Heart right ventricle (tissue), 16 donors: ENCODE measurements around the gene DRG2. TPM values are rescaled to one million over a fixed set of nuclear protein-coding genes. Genes with fewer than 3 reads are reported as not detected.

ENCODE experiments used
- ATAC-seq, 8 donors: fragments of 200-7000 bp; cut with Tn5 transposase; one replicate each; pipeline ENCODE4 v1.9.1; 2020; ENCODE audit warnings: mild to moderate bottlenecking in 8 of 8, moderate library complexity in 8 of 8, moderate number of reproducible peaks in 1 of 8
- DNase-seq, 2 donors: peaks; one replicate each; pipeline ENCODE4 v3.0.0-alpha.2; 2020
- H3K27ac ChIP-seq, 10 donors: fragments of 200-600 bp; sonication (generic) in 2 of 10; one replicate each; pipeline versions ENCODE4 v1.5.0 to v1.8.0; 2020 to 2022; ENCODE audit warnings: mild to moderate bottlenecking in 3 of 10
- H3K27me3 ChIP-seq, 7 donors: fragments of 200-600 bp; one replicate each; pipeline ENCODE4 v1.8.0; 2021 to 2022; ENCODE audit warnings: mild to moderate bottlenecking in 2 of 7
- H3K36me3 ChIP-seq, 9 donors: fragments of 200-600 bp; sonication (generic) in 1 of 9; one replicate each; pipeline versions ENCODE4 v1.5.0 to v1.8.0; 2020 to 2022; ENCODE audit warnings: mild to moderate bottlenecking in 2 of 9
- H3K4me1 ChIP-seq, 9 donors: fragments of 200-600 bp; sonication (generic) in 1 of 9; one replicate each; pipeline versions ENCODE4 v1.5.0 to v1.8.0; 2020 to 2022; ENCODE audit warnings: mild to moderate bottlenecking in 4 of 9
- H3K4me3 ChIP-seq, 10 donors: fragments of 200-600 bp; sonication (generic) in 2 of 10; one replicate each; pipeline versions ENCODE4 v1.5.0 to v1.8.0; 2020 to 2022; ENCODE audit warnings: mild to moderate bottlenecking in 7 of 10, moderate library complexity in 2 of 10
- H3K9me3 ChIP-seq, 11 donors: fragments of 200-600 bp in 10 of 11; sonication (generic) in 2 of 11; one replicate each; pipeline versions ENCODE4 v1.5.0 to v1.8.0; 2013 to 2022; ENCODE audit warnings: mild to moderate bottlenecking in 2 of 11, control low read depth in 1 of 11, moderate library complexity in 1 of 11
- WGBS, 2 donors: extraction: QIAGEN DNeasy Blood & Tissue Kit; methylation state at CpG; one replicate each; pipeline ENCODE4 v1.1.7; 2013; ENCODE audit warnings: inconsistent platforms in 1 of 2; 5-methylcytosine and 5-hydroxymethylcytosine counted together
- intact Hi-C, 10 donors: fragments of 100-400 bp; cut with DNase I; formaldehyde crosslinking; loops; one replicate each; pipeline versions ENCODE4 v1.11.1 to v1.14.2; 2022
- polyA plus RNA-seq, 2 donors: library from polyadenylated mRNA; stranded (reverse); fragments of 200-250 nt; gene quantifications; one replicate each; pipeline ENCODE4 v1.2.3, GENCODE V29; 2013
- total RNA-seq, 10 donors: library from RNA; stranded (reverse); fragmentation: NEBNext Ultra II Directional in 3 of 10; extraction: Animal tissue kit (Norgen Biotek cat#: 25700) in 3 of 10; gene quantifications; one replicate each; pipeline versions ENCODE4 v1.2.1 to v1.2.4, GENCODE V29; 2021 to 2023
- TF ChIP-seq, protein P1 (sequence below), 9 donors: fragments of 200-600 bp; sonication (generic) in 2 of 9; IDR thresholded peaks; one replicate each; pipeline versions ENCODE4 v1.5.0 to v1.8.0; 2021 to 2022; ENCODE audit warnings: antibody characterized with exemption in 9 of 9, mild to moderate bottlenecking in 5 of 9, moderate library complexity in 1 of 9
- donor health status: Arrhythmogenic right ventricular cardiomyopathy.
- donor health status: ischemic (EF 13 %, LVEDD 7.1; RV severe dilation, severe dysfunction).
- donor health status: healthy with polysubstance abuse.
- donor health status: DM: no; HTN: yes; CAD: no.
- donor health status: DM: no; HTN: no; CAD: no.
- donor health status: ischemic (EF 25% LVEDD 6.9; RV normal size, moderate dysfunction).
- donor health status: ischemic (EF 25% LVEDD 5.7; RV mildly dilated, moderate dysfunction).
- donor health status: healthy.
- donor health status: DM: yes; HTN: yes; CAD: no.
- donor health status: Ischemic cardiomyopathy.
- donor health status: ischemic (EF 35%, LVEDD 5.7; RV mildly dilated, moderate dysfunction).
- donor health status: nonischemic (EF 11% LVEDD 7.7; RV severe dilation, severe dysfunction).
- donor health status: DM: yes; HTN: yes; CAD: no.
- donor health status: PGD.
- donor health status: ischemic (EF 29% LVEDD 5.4; RV normal size, mild dysfunction).
- donor health status: nonischemic (EF 23%, LVEDD 6.1; RV moderate dilation, normal function).

Gene DRG2
- total and polyA plus RNA-seq, 12 donors = 18.1 to 44.3 (median 21.2) TPM

GRCh38 chr17:18066866-18067265, 20.9 kb upstream of the DRG2 start:
- Histone ChIP-seq H3K4me3 (no peak overlapping the region), H3K27ac (no peak overlapping the region), H3K9me3 (no peaks in the 10 kb centered on the region), H3K4me1 (peaks cover 0 to 6% (median 0%) of the 10 kb centered on the region in 9 donors), H3K27me3 (no peaks in the 10 kb centered on the region), H3K36me3 (peaks cover 0 to 60% (median 16%) of the 10 kb centered on the region in 9 donors)
- no peak for DNase-seq
- WGBS, 2 donors = 96 to 97% methylated on average over 4 of the region's 4 CpGs
- intact Hi-C loops = no loop called here
- peak in 1 of 8 donors; percentile 41 for ATAC-seq
- TF ChIP-seq, protein P1, sequence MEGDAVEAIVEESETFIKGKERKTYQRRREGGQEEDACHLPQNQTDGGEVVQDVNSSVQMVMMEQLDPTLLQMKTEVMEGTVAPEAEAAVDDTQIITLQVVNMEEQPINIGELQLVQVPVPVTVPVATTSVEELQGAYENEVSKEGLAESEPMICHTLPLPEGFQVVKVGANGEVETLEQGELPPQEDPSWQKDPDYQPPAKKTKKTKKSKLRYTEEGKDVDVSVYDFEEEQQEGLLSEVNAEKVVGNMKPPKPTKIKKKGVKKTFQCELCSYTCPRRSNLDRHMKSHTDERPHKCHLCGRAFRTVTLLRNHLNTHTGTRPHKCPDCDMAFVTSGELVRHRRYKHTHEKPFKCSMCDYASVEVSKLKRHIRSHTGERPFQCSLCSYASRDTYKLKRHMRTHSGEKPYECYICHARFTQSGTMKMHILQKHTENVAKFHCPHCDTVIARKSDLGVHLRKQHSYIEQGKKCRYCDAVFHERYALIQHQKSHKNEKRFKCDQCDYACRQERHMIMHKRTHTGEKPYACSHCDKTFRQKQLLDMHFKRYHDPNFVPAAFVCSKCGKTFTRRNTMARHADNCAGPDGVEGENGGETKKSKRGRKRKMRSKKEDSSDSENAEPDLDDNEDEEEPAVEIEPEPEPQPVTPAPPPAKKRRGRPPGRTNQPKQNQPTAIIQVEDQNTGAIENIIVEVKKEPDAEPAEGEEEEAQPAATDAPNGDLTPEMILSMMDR (IDR thresholded peaks at IDR 0.05) = no peak

DNA sequence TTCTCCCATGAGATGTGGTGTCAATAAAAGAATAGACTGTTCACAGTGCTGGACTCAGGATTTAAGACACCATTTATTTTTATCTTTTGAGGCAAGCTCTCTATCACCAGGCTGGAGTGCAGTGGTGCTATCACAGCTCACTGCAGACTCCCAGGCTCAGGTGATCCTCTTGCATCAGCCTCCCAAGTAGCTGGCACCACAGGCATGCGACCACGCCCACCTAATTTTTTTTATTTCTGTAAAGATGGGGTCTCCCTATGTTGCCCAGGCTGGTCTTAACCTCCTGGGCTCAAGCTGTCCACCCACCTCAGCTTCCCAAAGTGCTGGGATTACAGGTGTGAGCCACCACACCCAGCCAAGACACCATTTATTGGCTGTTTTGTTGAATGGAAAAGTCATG, 18.6 kb upstream of the DRG2 start:
- 99 to 100% methylated on average over 2 of the region's 2 CpGs for WGBS, 2 donors
- TF ChIP-seq, protein P1 (IDR thresholded peaks at IDR 0.05) = no peak
- H3K9me3 ChIP-seq = no peaks in the 10 kb centered on the region

GRCh38 chr17:18070861-18071340, 16.8 kb upstream of the DRG2 start:
- 20 to 24% methylated on average over 8 of the region's 8 CpGs for WGBS, 2 donors
- DNase-seq (no peak), ATAC-seq (peak in 1 of 8 donors; percentile 42)
- no peak overlapping the region for H3K27ac ChIP-seq
- peak overlapping the region in 6 of 10 donors; percentile 2 to 23 (median 5) for H3K4me3 ChIP-seq
- peaks cover 0 to 6% (median 0%) of the 10 kb centered on the region in 9 donors for H3K4me1 ChIP-seq
- intact Hi-C loops = no loop called here
- TF ChIP-seq, protein P1 (IDR thresholded peaks at IDR 0.05) = no peak
- peaks cover 0 to 20% (median 0%) of the 10 kb centered on the region in 9 donors for H3K36me3 ChIP-seq
- no peaks in the 10 kb centered on the region for H3K9me3 ChIP-seq
- H3K27me3 ChIP-seq = peaks cover 0 to 2% (median 0%) of the 10 kb centered on the region in 7 donors

More for the DNA sequence above, 18.6 kb upstream of the DRG2 start:
- ATAC-seq (no peak), DNase-seq (no peak)
- Histone ChIP-seq H3K27ac (no peak overlapping the region), H3K27me3 (no peaks in the 10 kb centered on the region), H3K36me3 (peaks cover 0 to 38% (median 12%) of the 10 kb centered on the region in 9 donors), H3K4me3 (no peak overlapping the region), H3K4me1 (peaks cover 0 to 6% (median 0%) of the 10 kb centered on the region in 9 donors)
- intact Hi-C loops = no loop called here

DNA sequence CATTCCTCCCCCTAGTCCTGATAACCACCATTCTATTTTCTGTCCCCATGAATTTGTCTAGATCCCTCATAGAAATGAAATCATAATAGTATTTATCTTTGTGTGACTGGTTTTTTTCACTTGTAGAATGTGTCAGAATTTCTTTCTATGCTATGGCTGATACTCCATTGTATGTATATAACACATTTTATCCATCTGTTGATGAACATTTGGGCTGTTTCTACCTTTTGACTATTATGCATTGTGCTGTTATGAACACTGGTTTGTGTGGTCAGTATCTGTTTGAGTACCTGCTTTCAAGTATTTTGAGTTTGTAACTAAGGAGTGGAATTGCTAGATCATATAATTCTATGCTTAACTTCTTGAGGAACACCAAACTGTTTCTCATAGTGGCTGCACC, 16.0 kb upstream of the DRG2 start:
- Histone ChIP-seq H3K27ac (no peak overlapping the region), H3K36me3 (peaks cover 0 to 12% (median 0%) of the 10 kb centered on the region in 9 donors), H3K4me1 (peaks cover 0 to 6% (median 0%) of the 10 kb centered on the region in 9 donors), H3K4me3 (no peak overlapping the region), H3K9me3 (no peaks in the 10 kb centered on the region), H3K27me3 (peaks cover 0 to 6% (median 0%) of the 10 kb centered on the region in 7 donors)
- intact Hi-C loops = no loop called here
- TF ChIP-seq, protein P1 (IDR thresholded peaks at IDR 0.05) = no peak
- DNase-seq (no peak), ATAC-seq (no peak)
